K562 (cell line): ENCODE measurements around the gene PDE9A.

Experiments
- EP300 ChIP-seq: IDR thresholded peaks from 2 replicates; pipeline ENCODE4 v1.6.1; 2012; ENCODE audit warnings: low read length, improper control_type of control experiment
- MAZ ChIP-seq, 2 experiments: fragments of 450-650 bp in 1 of 2; sonication (generic) in 1 of 2; formaldehyde crosslinking; IDR thresholded peaks in 1 of 2; conservative IDR thresholded peaks in 1 of 2; 2 replicates each; pipeline versions ENCODE4 v1.4.0 to v1.5.0; 2020; ENCODE audit warnings: mild to moderate bottlenecking in 1 of 2, missing genetic modification reagents in 1 of 2
- PML ChIP-seq: IDR thresholded peaks from 2 replicates; pipeline ENCODE4 v1.6.1; 2012; ENCODE audit warnings: low read length, inconsistent platforms
- RB1 ChIP-seq: fragments of 450-650 bp; IDR thresholded peaks from 2 replicates; pipeline ENCODE4 v1.6.1; 2017; ENCODE audit warnings: low read depth, mild to moderate bottlenecking
- ZFX ChIP-seq: sonication (generic); formaldehyde crosslinking; IDR thresholded peaks from 2 replicates; pipeline ENCODE4 v1.8.0; 2022; ENCODE audit warnings: mild to moderate bottlenecking, missing genetic modification reagents, moderate library complexity
- TF ChIP-seq, protein P1 (sequence below), 3 experiments: IDR thresholded peaks in 2 of 3; conservative IDR thresholded peaks in 1 of 3; 2 replicates each; pipeline ENCODE4 v1.5.1; 2011 to 2012; ENCODE audit warnings: low read length in 3 of 3, mild to moderate bottlenecking in 3 of 3, control low read depth in 2 of 3, improper control_type of control experiment in 1 of 3, inconsistent platforms in 1 of 3, low read depth in 1 of 3, mixed read lengths in 1 of 3, moderate library complexity in 1 of 3; ENCODE audit not compliant: insufficient read depth in 2 of 3
- TF ChIP-seq, protein P2 (sequence below): fragments of 250-450 bp; sonication (Bioruptor Pico); IDR thresholded peaks from 2 replicates; pipeline ENCODE4 v1.8.0; 2022; ENCODE audit warnings: inconsistent platforms
- TF ChIP-seq, protein P3 (sequence below): IDR thresholded peaks from 2 replicates; pipeline ENCODE4 v1.6.1; 2011; ENCODE audit not compliant: insufficient read length; ENCODE audit errors: extremely low read depth

DNA sequence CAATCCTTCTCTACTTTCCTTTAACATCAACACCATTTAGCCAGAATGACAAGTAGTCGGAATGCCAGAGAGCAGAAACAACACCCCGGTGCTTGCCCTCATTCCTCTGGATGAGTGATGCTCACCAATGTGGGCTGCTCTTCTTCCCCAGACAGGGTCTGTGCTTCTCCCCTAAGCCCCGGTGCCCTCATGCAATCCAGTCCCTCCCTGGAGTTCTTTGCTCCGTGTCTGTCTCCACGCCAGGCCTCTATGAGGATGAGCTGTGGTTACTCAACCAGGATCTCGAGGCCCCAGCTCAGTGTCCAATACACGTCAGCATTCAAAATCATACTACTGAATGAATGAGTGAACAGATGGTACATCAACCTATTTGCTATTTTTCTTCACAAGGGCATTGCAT lies 29.7 kb upstream of the PDE9A start:
- TF ChIP-seq PML (no peak), EP300 (no peak), RB1 (no peak), ZFX (no peak), MAZ (CRISPR knock-in tag; conservative IDR thresholded peaks at IDR 0.05 in 1 of 2, IDR thresholded peaks at IDR 0.05 in 1 of 2) (no peak)
- TF ChIP-seq, protein P1, sequence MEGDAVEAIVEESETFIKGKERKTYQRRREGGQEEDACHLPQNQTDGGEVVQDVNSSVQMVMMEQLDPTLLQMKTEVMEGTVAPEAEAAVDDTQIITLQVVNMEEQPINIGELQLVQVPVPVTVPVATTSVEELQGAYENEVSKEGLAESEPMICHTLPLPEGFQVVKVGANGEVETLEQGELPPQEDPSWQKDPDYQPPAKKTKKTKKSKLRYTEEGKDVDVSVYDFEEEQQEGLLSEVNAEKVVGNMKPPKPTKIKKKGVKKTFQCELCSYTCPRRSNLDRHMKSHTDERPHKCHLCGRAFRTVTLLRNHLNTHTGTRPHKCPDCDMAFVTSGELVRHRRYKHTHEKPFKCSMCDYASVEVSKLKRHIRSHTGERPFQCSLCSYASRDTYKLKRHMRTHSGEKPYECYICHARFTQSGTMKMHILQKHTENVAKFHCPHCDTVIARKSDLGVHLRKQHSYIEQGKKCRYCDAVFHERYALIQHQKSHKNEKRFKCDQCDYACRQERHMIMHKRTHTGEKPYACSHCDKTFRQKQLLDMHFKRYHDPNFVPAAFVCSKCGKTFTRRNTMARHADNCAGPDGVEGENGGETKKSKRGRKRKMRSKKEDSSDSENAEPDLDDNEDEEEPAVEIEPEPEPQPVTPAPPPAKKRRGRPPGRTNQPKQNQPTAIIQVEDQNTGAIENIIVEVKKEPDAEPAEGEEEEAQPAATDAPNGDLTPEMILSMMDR (IDR thresholded peaks at IDR 0.05 in 2 of 3, conservative IDR thresholded peaks at IDR 0.05 in 1 of 3; ENCODE audit: insufficient read depth in 2 of 3, low read depth in 1 of 3, low read length in 3 of 3): no peak
- TF ChIP-seq, protein P2, sequence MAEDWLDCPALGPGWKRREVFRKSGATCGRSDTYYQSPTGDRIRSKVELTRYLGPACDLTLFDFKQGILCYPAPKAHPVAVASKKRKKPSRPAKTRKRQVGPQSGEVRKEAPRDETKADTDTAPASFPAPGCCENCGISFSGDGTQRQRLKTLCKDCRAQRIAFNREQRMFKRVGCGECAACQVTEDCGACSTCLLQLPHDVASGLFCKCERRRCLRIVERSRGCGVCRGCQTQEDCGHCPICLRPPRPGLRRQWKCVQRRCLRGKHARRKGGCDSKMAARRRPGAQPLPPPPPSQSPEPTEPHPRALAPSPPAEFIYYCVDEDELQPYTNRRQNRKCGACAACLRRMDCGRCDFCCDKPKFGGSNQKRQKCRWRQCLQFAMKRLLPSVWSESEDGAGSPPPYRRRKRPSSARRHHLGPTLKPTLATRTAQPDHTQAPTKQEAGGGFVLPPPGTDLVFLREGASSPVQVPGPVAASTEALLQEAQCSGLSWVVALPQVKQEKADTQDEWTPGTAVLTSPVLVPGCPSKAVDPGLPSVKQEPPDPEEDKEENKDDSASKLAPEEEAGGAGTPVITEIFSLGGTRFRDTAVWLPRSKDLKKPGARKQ: no peak
- TF ChIP-seq, protein P3, sequence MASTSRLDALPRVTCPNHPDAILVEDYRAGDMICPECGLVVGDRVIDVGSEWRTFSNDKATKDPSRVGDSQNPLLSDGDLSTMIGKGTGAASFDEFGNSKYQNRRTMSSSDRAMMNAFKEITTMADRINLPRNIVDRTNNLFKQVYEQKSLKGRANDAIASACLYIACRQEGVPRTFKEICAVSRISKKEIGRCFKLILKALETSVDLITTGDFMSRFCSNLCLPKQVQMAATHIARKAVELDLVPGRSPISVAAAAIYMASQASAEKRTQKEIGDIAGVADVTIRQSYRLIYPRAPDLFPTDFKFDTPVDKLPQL: no peak
